Measurements from ENCODE around the gene GAD2.

GAD2 gene

GRCh38 chr10:26225322-26225721, 8.7 kb downstream of the GAD2 start:
- no peak for DNase-seq

- no peak for DNase-seq
These were observed 11.2 kb downstream of the GAD2 start for GRCh38 chr10:26227786-26228185.

- DNase-seq = no peak
These were observed 15.6 kb downstream of the GAD2 start for GRCh38 chr10:26232174-26232573.

- DNase-seq = no peak
These were observed 19.2 kb downstream of the GAD2 start for GRCh38 chr10:26235761-26236160.

- no peak for DNase-seq
These were observed 21.8 kb downstream of the GAD2 start for GRCh38 chr10:26238378-26238777.

- DNase-seq = no peak
These were observed 26.3 kb downstream of the GAD2 start for GRCh38 chr10:26242706-26243350.

- no peak for DNase-seq
These were observed 26.8 kb downstream of the GAD2 start for GRCh38 chr10:26243351-26243720.

- DNase-seq = no peak
These were observed 33.1 kb downstream of the GAD2 start for GRCh38 chr10:26249681-26250080.

GRCh38 chr10:26251925-26252324, 35.4 kb downstream of the GAD2 start:
- no peak for DNase-seq

GRCh38 chr10:26254616-26255015, 38.0 kb downstream of the GAD2 start:
- no peak for DNase-seq

- no peak for DNase-seq
These were observed 42.8 kb downstream of the GAD2 start for GRCh38 chr10:26259341-26259740.

GRCh38 chr10:26269754-26270153, 53.2 kb downstream of the GAD2 start:
- DNase-seq = no peak

- no peak for DNase-seq
These were observed 57.8 kb downstream of the GAD2 start for GRCh38 chr10:26274391-26274790.

GRCh38 chr10:26278295-26278694, 61.7 kb downstream of the GAD2 start:
- no peak for DNase-seq

- no peak for DNase-seq
These were observed 73.7 kb downstream of the GAD2 start for GRCh38 chr10:26290236-26290635.

GRCh38 chr10:26291721-26292480, 75.3 kb downstream of the GAD2 start:
- no peak for DNase-seq

- no peak for DNase-seq
These were observed 79.8 kb downstream of the GAD2 start for GRCh38 chr10:26296360-26296759.

GRCh38 chr10:26300001-26300400, 83.4 kb downstream of the GAD2 start:
- DNase-seq = no peak

- no peak for DNase-seq
These were observed 86.8 kb downstream of the GAD2 start for GRCh38 chr10:26303366-26303765.

- DNase-seq = no peak
These were observed 93.8 kb downstream of the GAD2 start for GRCh38 chr10:26310361-26310760.

- DNase-seq = no peak
These were observed 94.9 kb downstream of the GAD2 start for GRCh38 chr10:26311383-26311940.

GRCh38 chr10:26314265-26315013, 97.9 kb downstream of the GAD2 start:
- no peak for DNase-seq

GRCh38 chr10:26318672-26319071, 102.1 kb downstream of the GAD2 start:
- no peak for DNase-seq

- no peak for DNase-seq
These were observed 106.6 kb downstream of the GAD2 start for GRCh38 chr10:26323219-26323618.
